ENCODE measurements around the gene VCAN. TPM values are rescaled to one million over a fixed set of nuclear protein-coding genes. Genes with fewer than 3 reads are reported as not detected.

The VCAN gene
- total and polyA plus RNA-seq, 2 donors (not counting 1 experiment from before 2014, with no cell fraction given): 2.0 TPM; not detected in 1

DNA sequence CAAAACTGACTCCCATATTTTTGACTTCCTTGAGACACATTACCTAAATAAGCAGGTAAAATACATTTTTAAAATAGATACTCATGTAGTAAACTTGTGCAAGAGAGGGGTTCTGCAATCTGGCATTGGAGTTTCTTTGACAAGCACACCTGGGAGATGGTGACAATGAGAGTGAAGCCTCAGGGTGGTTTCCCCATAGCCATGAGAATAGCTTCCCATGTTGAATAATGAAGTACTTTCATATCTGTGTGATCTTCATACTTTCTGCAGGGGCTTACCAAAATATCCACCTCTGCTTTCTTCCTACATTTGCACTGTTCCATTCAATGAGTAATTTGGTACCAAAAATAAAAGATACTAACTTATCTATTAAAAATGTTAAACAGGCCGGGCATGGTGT lies 44.7 kb upstream of the VCAN start:
- Histone ChIP-seq H3K36me3 (replicated peaks in 1 of 2; ENCODE audit: control extremely low read depth in 1 of 2, control insufficient read depth in 1 of 2, extremely low read depth in 1 of 2, insufficient read depth in 2 of 2, low read length in 1 of 2) (no peaks in the 10 kb centered on the region), H4K20me1 (ENCODE audit: control insufficient read depth, insufficient read depth, low read length, poor library complexity, severe bottlenecking) (no peaks in the 10 kb centered on the region), H3K9ac (ENCODE audit: low read length) (no peak overlapping the region), H3K27ac (ENCODE audit: low read length in 2 of 2) (no peak overlapping the region), H3K9me3 (ENCODE audit: control extremely low read depth in 1 of 3, control insufficient read depth in 2 of 3, insufficient read depth in 1 of 3, low read length in 2 of 3) (no peaks in the 10 kb centered on the region), H2AFZ (ENCODE audit: insufficient read depth, low read depth, low read length, poor library complexity, severe bottlenecking) (no peak overlapping the region), H3K4me1 (ENCODE audit: control insufficient read depth in 2 of 2, insufficient read depth in 2 of 2, low read length in 2 of 2) (no peaks in the 10 kb centered on the region), H3K79me2 (ENCODE audit: control insufficient read depth, insufficient read depth, low read length) (no peaks in the 10 kb centered on the region), H3K27me3 (replicated peaks in 1 of 4; ENCODE audit: control extremely low read depth in 1 of 4, control insufficient read depth in 3 of 4, insufficient read depth in 4 of 4, low read length in 3 of 4) (no peaks in the 10 kb centered on the region), H3K4me3 (ENCODE audit: control extremely low read depth in 1 of 5, extremely low read depth in 1 of 5, insufficient read depth in 1 of 5, low read depth in 2 of 5, low read length in 4 of 5) (no peak overlapping the region), H3K4me2 (replicated peaks; ENCODE audit: low read depth, low read length, poor library complexity, severe bottlenecking) (no peak overlapping the region)
- no peak for TF ChIP-seq EZH2 (IDR thresholded peaks at IDR 0.05; ENCODE audit: borderline replicate concordance, insufficient read depth, low read depth, low read length, poor library complexity, severe bottlenecking)
- TF ChIP-seq, protein P1, sequence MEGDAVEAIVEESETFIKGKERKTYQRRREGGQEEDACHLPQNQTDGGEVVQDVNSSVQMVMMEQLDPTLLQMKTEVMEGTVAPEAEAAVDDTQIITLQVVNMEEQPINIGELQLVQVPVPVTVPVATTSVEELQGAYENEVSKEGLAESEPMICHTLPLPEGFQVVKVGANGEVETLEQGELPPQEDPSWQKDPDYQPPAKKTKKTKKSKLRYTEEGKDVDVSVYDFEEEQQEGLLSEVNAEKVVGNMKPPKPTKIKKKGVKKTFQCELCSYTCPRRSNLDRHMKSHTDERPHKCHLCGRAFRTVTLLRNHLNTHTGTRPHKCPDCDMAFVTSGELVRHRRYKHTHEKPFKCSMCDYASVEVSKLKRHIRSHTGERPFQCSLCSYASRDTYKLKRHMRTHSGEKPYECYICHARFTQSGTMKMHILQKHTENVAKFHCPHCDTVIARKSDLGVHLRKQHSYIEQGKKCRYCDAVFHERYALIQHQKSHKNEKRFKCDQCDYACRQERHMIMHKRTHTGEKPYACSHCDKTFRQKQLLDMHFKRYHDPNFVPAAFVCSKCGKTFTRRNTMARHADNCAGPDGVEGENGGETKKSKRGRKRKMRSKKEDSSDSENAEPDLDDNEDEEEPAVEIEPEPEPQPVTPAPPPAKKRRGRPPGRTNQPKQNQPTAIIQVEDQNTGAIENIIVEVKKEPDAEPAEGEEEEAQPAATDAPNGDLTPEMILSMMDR (IDR thresholded peaks at IDR 0.05): no peak
- ATAC-seq (ENCODE audit: low read depth): no peak
- no peak overlapping the region for H3K27ac Mint-ChIP-seq
- H3K4me3 Mint-ChIP-seq: no peak overlapping the region
- intact Hi-C loops (cut with micrococcal nuclease): no loop called here
- POLR2A ChIA-PET: no interaction called here
- WGBS (ENCODE audit: insufficient coverage): no CpG with 5 or more reads among the region's 1 CpG
- H3K27me3 Mint-ChIP-seq: no peaks in the 10 kb centered on the region
- H3K4me1 Mint-ChIP-seq: no peaks in the 10 kb centered on the region
- no peak for DNase-seq
- CTCF ChIA-PET: interaction anchor here (0.7 kb wide), 1 partner anchor 137 kb away, joined by 4 read pairs; no protein-coding TSS in a partner anchor
- H3K9me3 Mint-ChIP-seq (ENCODE audit: insufficient read depth): no peaks in the 10 kb centered on the region

GRCh38 chr5:83428126-83428525 lies 43.4 kb upstream of the VCAN start:
- intact Hi-C loops (cut with micrococcal nuclease): no loop called here
- DNase-seq (no peak), ATAC-seq (ENCODE audit: low read depth) (no peak)
- Histone ChIP-seq H3K4me1 (ENCODE audit: control insufficient read depth in 2 of 2, insufficient read depth in 2 of 2, low read length in 2 of 2) (no peaks in the 10 kb centered on the region), H3K4me3 (ENCODE audit: control extremely low read depth in 1 of 5, extremely low read depth in 1 of 5, insufficient read depth in 1 of 5, low read depth in 2 of 5, low read length in 4 of 5) (no peak overlapping the region), H3K27ac (ENCODE audit: low read length in 2 of 2) (no peak overlapping the region), H3K27me3 (replicated peaks in 1 of 4; ENCODE audit: control extremely low read depth in 1 of 4, control insufficient read depth in 3 of 4, insufficient read depth in 4 of 4, low read length in 3 of 4) (no peaks in the 10 kb centered on the region), H2AFZ (ENCODE audit: insufficient read depth, low read depth, low read length, poor library complexity, severe bottlenecking) (no peak overlapping the region), H3K9ac (ENCODE audit: low read length) (no peak overlapping the region), H3K4me2 (replicated peaks; ENCODE audit: low read depth, low read length, poor library complexity, severe bottlenecking) (no peak overlapping the region), H3K36me3 (replicated peaks in 1 of 2; ENCODE audit: control extremely low read depth in 1 of 2, control insufficient read depth in 1 of 2, extremely low read depth in 1 of 2, insufficient read depth in 2 of 2, low read length in 1 of 2) (no peaks in the 10 kb centered on the region), H4K20me1 (ENCODE audit: control insufficient read depth, insufficient read depth, low read length, poor library complexity, severe bottlenecking) (no peaks in the 10 kb centered on the region), H3K9me3 (ENCODE audit: control extremely low read depth in 1 of 3, control insufficient read depth in 2 of 3, insufficient read depth in 1 of 3, low read length in 2 of 3) (no peaks in the 10 kb centered on the region), H3K79me2 (ENCODE audit: control insufficient read depth, insufficient read depth, low read length) (no peaks in the 10 kb centered on the region)
- ChIA-PET POLR2A (no interaction called here), CTCF (interaction anchor here (1.0 kb wide), 1 partner anchor 13 kb away, joined by 4 read pairs; no protein-coding TSS in a partner anchor)
- no peak overlapping the region for H3K4me3 Mint-ChIP-seq
- no CpG with 5 or more reads among the region's 1 CpG for WGBS (ENCODE audit: insufficient coverage)
- no peaks in the 10 kb centered on the region for H3K27me3 Mint-ChIP-seq
- TF ChIP-seq, protein P1 (IDR thresholded peaks at IDR 0.05): no peak
- TF ChIP-seq EZH2 (IDR thresholded peaks at IDR 0.05; ENCODE audit: borderline replicate concordance, insufficient read depth, low read depth, low read length, poor library complexity, severe bottlenecking): no peak
- no peak overlapping the region for H3K27ac Mint-ChIP-seq
- no peaks in the 10 kb centered on the region for H3K9me3 Mint-ChIP-seq (ENCODE audit: insufficient read depth)
- no peaks in the 10 kb centered on the region for H3K4me1 Mint-ChIP-seq

Data from B cell (primary cell).